Skeletal muscle tissue (tissue), 4 donors: ENCODE data around the gene MBOAT7. TPM values are rescaled to one million over a fixed set of nuclear protein-coding genes. Genes with fewer than 3 reads are reported as not detected.
"Not testable (repeated sequence)": the region's sequence is repeated elsewhere in the genome, so short reads cannot be mapped to it uniquely, and the experiment has no call there.

Experiments used
- H3K27ac ChIP-seq: one replicate; pipeline ENCODE4 v1.7.0; 2013; ENCODE audit warnings: mild to moderate bottlenecking, low read depth, low read length, inconsistent platforms
- H3K27me3 ChIP-seq, 3 donors: one replicate each; pipeline ENCODE4 v1.7.0; 2013; ENCODE audit warnings: low read length in 3 of 3; ENCODE audit not compliant: control insufficient read depth in 3 of 3, insufficient read depth in 3 of 3
- H3K36me3 ChIP-seq, 3 donors: one replicate each; pipeline ENCODE4 v1.7.0; 2013; ENCODE audit warnings: low read length in 3 of 3; ENCODE audit not compliant: control insufficient read depth in 3 of 3, insufficient read depth in 3 of 3
- H3K4me1 ChIP-seq, 3 donors: one replicate each; pipeline ENCODE4 v1.7.0; 2013; ENCODE audit warnings: low read length in 3 of 3, mild to moderate bottlenecking in 3 of 3; ENCODE audit not compliant: control insufficient read depth in 3 of 3, insufficient read depth in 3 of 3
- H3K4me3 ChIP-seq, 3 donors: one replicate each; pipeline ENCODE4 v1.7.0; 2013; ENCODE audit warnings: low read length in 3 of 3
- H3K9ac ChIP-seq, 3 donors: one replicate each; pipeline ENCODE4 v1.7.0; 2013; ENCODE audit warnings: low read length in 3 of 3, mild to moderate bottlenecking in 3 of 3, moderate library complexity in 2 of 3, low read depth in 1 of 3
- H3K9me3 ChIP-seq, 3 donors: one replicate each; pipeline ENCODE4 v1.7.0; 2013; ENCODE audit warnings: low read length in 3 of 3; ENCODE audit not compliant: control insufficient read depth in 3 of 3
- total RNA-seq: library from RNA; depleted of rRNA; stranded (reverse); fragments of >200 nt; gene quantifications from one replicate; pipeline ENCODE4 v1.2.3, GENCODE V29; 2014
- donor health status: Osteomylitis.

The MBOAT7 gene
- total RNA-seq, 1 donor from 2014 or later = 8.9 TPM

- Histone ChIP-seq H3K4me3 (peak overlapping the region; percentile 90 to 98 (median 94)), H3K9ac (peak overlapping the region; percentile 96 to 98 (median 96)), H3K9me3 (no peaks in the 10 kb centered on the region), H3K36me3 (peaks cover 36 to 49% (median 45%) of the 10 kb centered on the region in 3 donors), H3K27me3 (no peaks in the 10 kb centered on the region), H3K27ac (peak overlapping the region; percentile 95), H3K4me1 (peaks cover 50 to 59% (median 52%) of the 10 kb centered on the region in 3 donors)
Measured at GRCh38 chr19:54201980-54202379, 12.6 kb upstream of the MBOAT7 start.

- Histone ChIP-seq H3K9me3 (no peaks in the 10 kb centered on the region), H3K4me1 (peaks cover 43 to 52% (median 45%) of the 10 kb centered on the region in 3 donors), H3K36me3 (peaks cover 29 to 41% (median 38%) of the 10 kb centered on the region in 3 donors), H3K27ac (peak overlapping the region; percentile 95), H3K4me3 (peak overlapping the region; percentile 90 to 98 (median 94)), H3K9ac (peak overlapping the region; percentile 96 to 98 (median 96)), H3K27me3 (no peaks in the 10 kb centered on the region)
Measured at GRCh38 chr19:54201172-54201701, 11.9 kb upstream of the MBOAT7 start.

GRCh38 chr19:54199401-54199800 is 10.0 kb upstream of the MBOAT7 start:
- Histone ChIP-seq H3K27me3 (no peaks in the 10 kb centered on the region), H3K4me3 (no peak overlapping the region), H3K4me1 (peaks cover 31 to 34% (median 31%) of the 10 kb centered on the region in 3 donors), H3K36me3 (peaks cover 19 to 27% (median 26%) of the 10 kb centered on the region in 3 donors), H3K9ac (no peak overlapping the region), H3K9me3 (no peaks in the 10 kb centered on the region), H3K27ac (no peak overlapping the region)

- no peak overlapping the region for H3K4me3 ChIP-seq
- no peak overlapping the region for H3K9ac ChIP-seq
- peaks cover 13 to 23% (median 17%) of the 10 kb centered on the region in 3 donors for H3K36me3 ChIP-seq
- H3K27me3 ChIP-seq = no peaks in the 10 kb centered on the region
- H3K27ac ChIP-seq = no peak overlapping the region
- H3K4me1 ChIP-seq = peaks cover 12 to 14% (median 13%) of the 10 kb centered on the region in 3 donors
- no peaks in the 10 kb centered on the region for H3K9me3 ChIP-seq
Measured at GRCh38 chr19:54197121-54197520, 7.7 kb upstream of the MBOAT7 start.

GRCh38 chr19:54196536-54196935 is 7.2 kb upstream of the MBOAT7 start:
- no peak overlapping the region for H3K4me3 ChIP-seq
- H3K27ac ChIP-seq = no peak overlapping the region
- H3K27me3 ChIP-seq = no peaks in the 10 kb centered on the region
- peaks cover 14 to 19% (median 18%) of the 10 kb centered on the region in 3 donors for H3K36me3 ChIP-seq
- no peaks in the 10 kb centered on the region for H3K9me3 ChIP-seq
- H3K4me1 ChIP-seq = peaks cover 12 to 14% (median 13%) of the 10 kb centered on the region in 3 donors
- H3K9ac ChIP-seq = no peak overlapping the region

GRCh38 chr19:54194463-54194862 is 5.1 kb upstream of the MBOAT7 start:
- H3K27me3 ChIP-seq, H3K4me3 ChIP-seq, H3K9ac ChIP-seq, H3K9me3 ChIP-seq, H3K27ac ChIP-seq: not testable (repeated sequence)
- peaks cover 10 to 18% (median 13%) of the 10 kb centered on the region in 3 donors for H3K36me3 ChIP-seq
- H3K4me1 ChIP-seq = peaks cover 10 to 12% (median 11%) of the 10 kb centered on the region in 3 donors

- Histone ChIP-seq H3K9ac (no peak overlapping the region), H3K9me3 (no peaks in the 10 kb centered on the region), H3K4me1 (peaks cover 16 to 23% (median 18%) of the 10 kb centered on the region in 3 donors), H3K27ac (no peak overlapping the region), H3K36me3 (peaks cover 10 to 18% (median 13%) of the 10 kb centered on the region in 3 donors), H3K4me3 (no peak overlapping the region), H3K27me3 (no peaks in the 10 kb centered on the region)
Measured at GRCh38 chr19:54193011-54193410, 3.6 kb upstream of the MBOAT7 start.

- H3K4me1 ChIP-seq = peaks cover 16 to 24% (median 18%) of the 10 kb centered on the region in 3 donors
- peak overlapping the region; percentile 93 to 97 (median 97) for H3K9ac ChIP-seq
- H3K36me3 ChIP-seq = peaks cover 10 to 21% (median 13%) of the 10 kb centered on the region in 3 donors
- peak overlapping the region; percentile 88 to 95 (median 93) for H3K4me3 ChIP-seq
- H3K27ac ChIP-seq = peak overlapping the region; percentile 100
- H3K27me3 ChIP-seq = no peaks in the 10 kb centered on the region
- H3K9me3 ChIP-seq = no peaks in the 10 kb centered on the region
Measured at GRCh38 chr19:54191811-54192453, 2.6 kb upstream of the MBOAT7 start.

GRCh38 chr19:54191011-54191810 is 1.8 kb upstream of the MBOAT7 start, which contains the start of gene TSEN34:
Gene TSEN34, plus strand, starts transcription at chr19:54191308. Its CDS starts 57 bp downstream, at chr19:54191365.
- peaks cover 16 to 24% (median 18%) of the 10 kb centered on the region in 3 donors for H3K4me1 ChIP-seq
- H3K36me3 ChIP-seq = peaks cover 10 to 22% (median 13%) of the 10 kb centered on the region in 3 donors
- H3K9ac ChIP-seq = peak within 1 kb of the TSS; percentile 93 to 97 (median 97)
- peak within 1 kb of the TSS; percentile 88 to 95 (median 93) for H3K4me3 ChIP-seq
- H3K27me3 ChIP-seq = no peaks in the 10 kb centered on the region
- H3K27ac ChIP-seq = peak within 1 kb of the TSS; percentile 100
- H3K9me3 ChIP-seq = no peaks in the 10 kb centered on the region
